ENCODE data around the gene PLA2G4E.

DNA sequence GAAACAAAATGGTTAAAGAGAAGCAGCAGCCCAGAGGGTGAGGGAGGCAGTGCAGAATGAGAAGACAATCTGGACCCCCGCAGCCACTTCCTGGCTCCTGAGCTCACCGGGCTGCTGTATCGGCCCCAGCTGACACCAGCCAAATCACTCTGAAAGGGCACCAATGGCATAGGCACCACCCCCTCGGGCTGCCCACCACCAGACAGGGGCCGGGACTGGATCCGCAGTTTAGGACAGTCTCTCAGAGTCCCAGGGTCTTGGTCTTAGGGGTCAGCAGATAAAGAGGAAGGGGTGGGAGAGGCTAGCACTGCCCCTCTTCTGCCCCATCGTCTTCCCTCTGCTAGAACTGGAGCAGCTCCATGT, 30.6 kb downstream of the PLA2G4E start:
- TF ChIP-seq, protein P1, sequence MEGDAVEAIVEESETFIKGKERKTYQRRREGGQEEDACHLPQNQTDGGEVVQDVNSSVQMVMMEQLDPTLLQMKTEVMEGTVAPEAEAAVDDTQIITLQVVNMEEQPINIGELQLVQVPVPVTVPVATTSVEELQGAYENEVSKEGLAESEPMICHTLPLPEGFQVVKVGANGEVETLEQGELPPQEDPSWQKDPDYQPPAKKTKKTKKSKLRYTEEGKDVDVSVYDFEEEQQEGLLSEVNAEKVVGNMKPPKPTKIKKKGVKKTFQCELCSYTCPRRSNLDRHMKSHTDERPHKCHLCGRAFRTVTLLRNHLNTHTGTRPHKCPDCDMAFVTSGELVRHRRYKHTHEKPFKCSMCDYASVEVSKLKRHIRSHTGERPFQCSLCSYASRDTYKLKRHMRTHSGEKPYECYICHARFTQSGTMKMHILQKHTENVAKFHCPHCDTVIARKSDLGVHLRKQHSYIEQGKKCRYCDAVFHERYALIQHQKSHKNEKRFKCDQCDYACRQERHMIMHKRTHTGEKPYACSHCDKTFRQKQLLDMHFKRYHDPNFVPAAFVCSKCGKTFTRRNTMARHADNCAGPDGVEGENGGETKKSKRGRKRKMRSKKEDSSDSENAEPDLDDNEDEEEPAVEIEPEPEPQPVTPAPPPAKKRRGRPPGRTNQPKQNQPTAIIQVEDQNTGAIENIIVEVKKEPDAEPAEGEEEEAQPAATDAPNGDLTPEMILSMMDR (IDR thresholded peaks at IDR 0.05), result no peak
- TF ChIP-seq POLR2A (IDR thresholded peaks at IDR 0.05) (no peak), POLR2AphosphoS5 (IDR thresholded peaks at IDR 0.05) (no peak), EP300 (IDR thresholded peaks at IDR 0.05) (no peak)
